IMR-90 (cell line): ENCODE data around the gene ARAP2. TPM values are rescaled to one million over a fixed set of nuclear protein-coding genes. Genes with fewer than 3 reads are reported as not detected.

ENCODE experiments used
- ATAC-seq: fragments of 200-7000 bp; cut with Tn5 transposase; 2 replicates; pipeline ENCODE4 v1.9.1; 2020; ENCODE audit warnings: low read depth, mild to moderate bottlenecking, moderate library complexity
- BruUV-seq: library from RNA; stranded (reverse); fragments of 400-500 nt; replicated peaks from 2 replicates; lab custom pipeline; 2021; lab: Mats Ljungman, UMichigan
- CTCF ChIA-PET: fragments of 300-600 bp; formaldehyde crosslinking; extraction: SDS; loops from one replicate; lab custom pipeline; 2021; ENCODE audit warnings: antibody characterized with exemption; lab: Yijun Ruan, JAX
- POLR2A ChIA-PET: fragments of 300-600 bp; sonication (Branson Sonifier 250); formaldehyde crosslinking; loops from one replicate; lab custom pipeline; 2022; ENCODE audit warnings: antibody characterized with exemption; ENCODE audit not compliant: unreplicated experiment; lab: Charles Lee
- DNase-seq: peaks from one replicate; pipeline ENCODE4 v3.0.0; 2013
- H2AFZ ChIP-seq: replicated peaks from 2 replicates; pipeline ENCODE3; 2013; ENCODE audit warnings: low read length, mild to moderate bottlenecking; ENCODE audit not compliant: poor library complexity
- H2AK5ac ChIP-seq: 2 replicates; pipeline ENCODE4 v1.6.1; 2013; ENCODE audit warnings: low read depth, low read length, inconsistent platforms
- H2AK9ac ChIP-seq: replicated peaks from 2 replicates; pipeline ENCODE3; 2013; ENCODE audit warnings: mild to moderate bottlenecking, low read depth, low read length, moderate library complexity; ENCODE audit not compliant: poor library complexity
- H2BK120ac ChIP-seq: 2 replicates; pipeline ENCODE4 v1.6.1; 2013; ENCODE audit warnings: low read depth, low read length, inconsistent platforms
- H2BK15ac ChIP-seq: 3 replicates; pipeline ENCODE4 v1.6.1; 2013; ENCODE audit warnings: low read depth, low read length, inconsistent platforms
- H2BK20ac ChIP-seq: 2 replicates; pipeline ENCODE4 v1.6.1; 2013; ENCODE audit warnings: low read depth, mild to moderate bottlenecking, inconsistent platforms, low read length, moderate library complexity
- H2BK5ac ChIP-seq: 2 replicates; pipeline ENCODE4 v1.6.1; 2013; ENCODE audit warnings: mild to moderate bottlenecking, low read depth, low read length, inconsistent platforms; ENCODE audit not compliant: poor library complexity, severe bottlenecking
- H3K14ac ChIP-seq: replicated peaks from 2 replicates; pipeline ENCODE4 v1.6.1; 2013; ENCODE audit warnings: low read depth, low read length, inconsistent platforms
- H3K18ac ChIP-seq: 2 replicates; pipeline ENCODE4 v1.6.1; 2013; ENCODE audit warnings: low read depth, low read length, control low read depth
- H3K23ac ChIP-seq: 2 replicates; pipeline ENCODE4 v1.6.1; 2013; ENCODE audit warnings: low read depth, low read length, inconsistent platforms
- H3K27ac ChIP-seq: 2 replicates; pipeline ENCODE4 v1.5.1; 2013; ENCODE audit warnings: mild to moderate bottlenecking, control low read depth, low read length; ENCODE audit not compliant: insufficient read depth
- H3K27me3 ChIP-seq: 2 replicates; pipeline ENCODE4 v1.6.1; 2013; ENCODE audit warnings: low read length; ENCODE audit not compliant: control insufficient read depth, insufficient read depth
- H3K36me3 ChIP-seq: 2 replicates; pipeline ENCODE4 v1.6.1; 2013; ENCODE audit warnings: low read length, mixed read lengths; ENCODE audit not compliant: control insufficient read depth, insufficient read depth
- H3K4ac ChIP-seq: 2 replicates; pipeline ENCODE4 v1.6.1; 2013; ENCODE audit warnings: low read depth, low read length, inconsistent platforms
- H3K4me1 ChIP-seq: 2 replicates; pipeline ENCODE4 v1.6.1; 2013; ENCODE audit warnings: low read length, mixed read lengths; ENCODE audit not compliant: control insufficient read depth, insufficient read depth
- H3K4me2 ChIP-seq: 2 replicates; pipeline ENCODE4 v1.6.1; 2013; ENCODE audit warnings: low read depth, mild to moderate bottlenecking, control low read depth, low read length, moderate library complexity
- H3K4me3 ChIP-seq: 2 replicates; pipeline ENCODE4 v1.5.1; 2013; ENCODE audit warnings: low read depth, mild to moderate bottlenecking, control low read depth, low read length, moderate library complexity; ENCODE audit not compliant: insufficient read depth
- H3K56ac ChIP-seq: 2 replicates; pipeline ENCODE4 v1.6.1; 2013; ENCODE audit warnings: low read length, inconsistent platforms; ENCODE audit not compliant: insufficient read depth; ENCODE audit errors: extremely low read depth
- H3K79me1 ChIP-seq, 2 experiments: 2 replicates each; pipeline ENCODE4 v1.6.1; 2013; ENCODE audit warnings: low read length in 2 of 2, inconsistent platforms in 1 of 2, low read depth in 1 of 2
- H3K9ac ChIP-seq: 2 replicates; pipeline ENCODE4 v1.6.1; 2013; ENCODE audit warnings: low read depth, low read length, control low read depth
- H3K9me1 ChIP-seq: 2 replicates; pipeline ENCODE4 v1.6.1; 2013; ENCODE audit warnings: low read length, inconsistent platforms; ENCODE audit not compliant: insufficient read depth
- H3K9me3 ChIP-seq: 2 replicates; pipeline ENCODE4 v1.6.1; 2013; ENCODE audit warnings: low read length; ENCODE audit not compliant: control insufficient read depth, insufficient read depth
- H4K20me1 ChIP-seq: 2 replicates; pipeline ENCODE4 v1.6.1; 2013; ENCODE audit warnings: low read length, inconsistent platforms; ENCODE audit not compliant: insufficient read depth
- H4K5ac ChIP-seq: 2 replicates; pipeline ENCODE4 v1.6.1; 2013; ENCODE audit warnings: mild to moderate bottlenecking, low read depth, low read length, control low read depth
- H4K8ac ChIP-seq, 2 experiments: 2 replicates each; pipeline ENCODE4 v1.6.1; 2013; ENCODE audit warnings: low read depth in 2 of 2, low read length in 2 of 2, control low read depth in 1 of 2, inconsistent platforms in 1 of 2
- H4K91ac ChIP-seq: 2 replicates; pipeline ENCODE4 v1.6.1; 2013; ENCODE audit warnings: low read depth, low read length, inconsistent platforms; ENCODE audit not compliant: insufficient read depth
- BHLHE40 ChIP-seq: fragments of 150-350 bp; IDR thresholded peaks from 2 replicates; pipeline ENCODE4 v1.6.1; 2016; ENCODE audit warnings: mild to moderate bottlenecking, low read depth, low read length
- FOS ChIP-seq: fragments of 150-350 bp; IDR thresholded peaks from 2 replicates; pipeline ENCODE4 v1.6.1; 2016; ENCODE audit warnings: low read depth, low read length
- MAFK ChIP-seq: IDR thresholded peaks from 2 replicates; pipeline ENCODE4 v1.6.1; 2012; ENCODE audit warnings: low read depth, low read length, improper control_type of control experiment
- NFE2L2 ChIP-seq: fragments of 150-350 bp; IDR thresholded peaks from 2 replicates; pipeline ENCODE4 v1.6.1; 2016; ENCODE audit warnings: low read depth, mild to moderate bottlenecking, low read length
- RAD21 ChIP-seq: IDR thresholded peaks from 2 replicates; pipeline ENCODE4 v1.6.1; 2012; ENCODE audit warnings: low read length, improper control_type of control experiment
- RFX5 ChIP-seq: IDR thresholded peaks from 2 replicates; pipeline ENCODE4 v1.8.0; 2012; ENCODE audit warnings: low read depth, mild to moderate bottlenecking, low read length, moderate library complexity
- USF2 ChIP-seq: fragments of 150-350 bp; IDR thresholded peaks from 2 replicates; pipeline ENCODE4 v1.6.1; 2017; ENCODE audit warnings: mild to moderate bottlenecking, antibody characterized with exemption, low read length, low read depth
- dilution Hi-C: fragments of 300-500 bp; cut with HindIII; formaldehyde crosslinking; loops from one replicate; pipeline ENCODE4 v1.14.3; 2018; ENCODE audit warnings: low sequenced_read_pairs; ENCODE audit not compliant: unreplicated experiment
- in situ Hi-C: fragments of 300-500 bp; cut with MboI; formaldehyde crosslinking; loops from 3 replicates; pipeline ENCODE4 v1.14.3; 2019; ENCODE audit warnings: low sequenced_read_pairs, inconsistent platforms, mixed read lengths
- intact Hi-C: fragments of 100-400 bp; cut with micrococcal nuclease; formaldehyde crosslinking; loops from 2 replicates; pipeline ENCODE4 v1.10.0; 2022
- polyA plus RNA-seq, 3 experiments: library from polyadenylated mRNA; depleted of rRNA; stranded (reverse); fragments of >200 nt; gene quantifications; 2 replicates each; pipeline ENCODE4 v1.2.3, GENCODE V29; 2012; ENCODE audit warnings: low replicate concordance in 1 of 3
- total RNA-seq: library from RNA; depleted of rRNA; stranded (reverse); fragments of >200 nt; gene quantifications from 2 replicates; pipeline ENCODE4 v1.2.3, GENCODE V29; 2012

The ARAP2 gene
- total and polyA plus RNA-seq, 2 of the 4 experiments (the other 2 are of a cell fraction), result 0.32 to 1.8 TPM

DNA sequence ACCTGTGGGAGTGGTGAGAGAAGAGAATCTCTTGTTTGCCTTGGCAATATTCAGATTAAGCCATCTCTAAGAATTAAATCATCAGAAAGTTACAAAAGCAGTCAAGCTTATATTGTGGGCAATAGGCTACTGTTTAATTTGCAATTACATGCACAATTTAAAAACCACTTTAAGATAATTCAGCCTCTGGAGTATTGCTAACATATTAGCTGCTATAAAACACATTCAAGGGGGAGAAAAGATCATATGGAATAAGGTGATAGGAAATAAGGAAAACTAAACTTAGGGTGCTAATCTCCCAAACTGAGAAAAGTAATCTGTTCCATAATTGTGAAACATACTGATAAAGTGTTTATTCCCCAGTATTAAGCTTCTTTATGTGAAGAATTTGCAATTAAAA lies 103.9 kb downstream of the ARAP2 start:
- Histone ChIP-seq H3K4me1 (no peaks in the 10 kb centered on the region), H3K14ac (no peak overlapping the region), H3K4me3 (no peak overlapping the region), H2BK120ac (no peak overlapping the region), H2AK9ac (no peak overlapping the region), H3K4ac (no peak overlapping the region), H3K9me3 (no peaks in the 10 kb centered on the region), H3K9me1 (no peaks in the 10 kb centered on the region), H4K91ac (no peak overlapping the region), H2BK20ac (no peak overlapping the region), H4K5ac (no peak overlapping the region), H2BK15ac (no peak overlapping the region), H3K56ac (no peak overlapping the region), H4K8ac (no peak overlapping the region), H3K79me1 (no peaks in the 10 kb centered on the region), H3K27me3 (no peaks in the 10 kb centered on the region), H3K18ac (no peak overlapping the region), H2AK5ac (no peak overlapping the region), H3K4me2 (no peak overlapping the region), H2AFZ (no peak overlapping the region), H3K23ac (no peak overlapping the region), H3K9ac (no peak overlapping the region), H3K36me3 (no peaks in the 10 kb centered on the region), H4K20me1 (no peaks in the 10 kb centered on the region), H2BK5ac (no peak overlapping the region), H3K27ac (no peak overlapping the region)
- BruUV-seq, result no TSS peak
- ChIA-PET POLR2A (no interaction called here), CTCF (no interaction called here)
- TF ChIP-seq RFX5, result no peak
- TF ChIP-seq MAFK, result no peak
- TF ChIP-seq USF2, result no peak
- TF ChIP-seq FOS, result no peak
- TF ChIP-seq BHLHE40, result no peak
- TF ChIP-seq RAD21, result no peak
- no peak for TF ChIP-seq NFE2L2
- dilution Hi-C loops, result no loop called here
- ATAC-seq (no peak), DNase-seq (no peak)
- in situ Hi-C loops, result no loop called here
- intact Hi-C loops, result no loop called here
